Activated naive CD8-positive, alpha-beta T cell treated with anti-CD3 and anti-CD28 coated beads, Interleukin-2, amount 50 U/mL, for 24 hours (primary cell): Measurements from ENCODE around the gene BRIP1.

Experiments used
- ATAC-seq: fragments of 150-1000 bp; cut with Tn5 transposase; one replicate; pipeline ENCODE4 v1.10.0; 2021
- DNase-seq: peaks from one replicate; pipeline ENCODE4 v3.0.0; 2021
- H3K27ac Mint-ChIP-seq: one replicate; pipeline ENCODE4 v1.8.0; 2021; ENCODE audit warnings: mild to moderate bottlenecking, mixed read lengths
- H3K27me3 Mint-ChIP-seq: one replicate; pipeline ENCODE4 v1.8.0; 2021; ENCODE audit warnings: mixed read lengths
- H3K36me3 Mint-ChIP-seq: one replicate; pipeline ENCODE4 v1.8.0; 2021; ENCODE audit warnings: low read depth, mixed read lengths
- H3K4me1 Mint-ChIP-seq: one replicate; pipeline ENCODE4 v1.8.0; 2021; ENCODE audit warnings: mixed read lengths
- H3K4me3 Mint-ChIP-seq: one replicate; pipeline ENCODE4 v1.8.0; 2021; ENCODE audit warnings: mild to moderate bottlenecking, moderate library complexity, mixed read lengths
- H3K9me3 Mint-ChIP-seq: one replicate; pipeline ENCODE4 v1.8.0; 2021; ENCODE audit warnings: mixed read lengths

Gene BRIP1

GRCh38 chr17:61809816-61810392 lies 53.4 kb downstream of the BRIP1 start:
- no peak overlapping the region for H3K4me3 Mint-ChIP-seq
- H3K36me3 Mint-ChIP-seq = peaks cover 10% of the 10 kb centered on the region
- H3K27me3 Mint-ChIP-seq = no peaks in the 10 kb centered on the region
- DNase-seq = no peak
- ATAC-seq = no peak
- H3K4me1 Mint-ChIP-seq = peaks cover 3% of the 10 kb centered on the region
- no peak overlapping the region for H3K27ac Mint-ChIP-seq
- H3K9me3 Mint-ChIP-seq = no peaks in the 10 kb centered on the region

- H3K36me3 Mint-ChIP-seq = peaks cover 10% of the 10 kb centered on the region
- no peak for ATAC-seq
These were observed 54.9 kb downstream of the BRIP1 start for GRCh38 chr17:61808442-61808841.

GRCh38 chr17:61806936-61807335 lies 56.4 kb downstream of the BRIP1 start:
- Mint-ChIP-seq H3K4me1 (peaks cover 3% of the 10 kb centered on the region), H3K27me3 (no peaks in the 10 kb centered on the region), H3K27ac (no peak overlapping the region), H3K9me3 (no peaks in the 10 kb centered on the region), H3K4me3 (no peak overlapping the region), H3K36me3 (peaks cover 11% of the 10 kb centered on the region)
- ATAC-seq (no peak), DNase-seq (no peak)

More at GRCh38 chr17:61808442-61808841, 54.9 kb downstream of the BRIP1 start:
- DNase-seq = no peak
- Mint-ChIP-seq H3K4me3 (no peak overlapping the region), H3K27me3 (no peaks in the 10 kb centered on the region), H3K4me1 (peaks cover 3% of the 10 kb centered on the region), H3K9me3 (no peaks in the 10 kb centered on the region), H3K27ac (no peak overlapping the region)

GRCh38 chr17:61806081-61806828 lies 57.1 kb downstream of the BRIP1 start:
- H3K27me3 Mint-ChIP-seq = no peaks in the 10 kb centered on the region
- no peak overlapping the region for H3K27ac Mint-ChIP-seq
- no peak overlapping the region for H3K4me3 Mint-ChIP-seq
- no peaks in the 10 kb centered on the region for H3K9me3 Mint-ChIP-seq
- peaks cover 12% of the 10 kb centered on the region for H3K36me3 Mint-ChIP-seq
- peaks cover 3% of the 10 kb centered on the region for H3K4me1 Mint-ChIP-seq
- no peak for DNase-seq
- ATAC-seq = no peak

DNA sequence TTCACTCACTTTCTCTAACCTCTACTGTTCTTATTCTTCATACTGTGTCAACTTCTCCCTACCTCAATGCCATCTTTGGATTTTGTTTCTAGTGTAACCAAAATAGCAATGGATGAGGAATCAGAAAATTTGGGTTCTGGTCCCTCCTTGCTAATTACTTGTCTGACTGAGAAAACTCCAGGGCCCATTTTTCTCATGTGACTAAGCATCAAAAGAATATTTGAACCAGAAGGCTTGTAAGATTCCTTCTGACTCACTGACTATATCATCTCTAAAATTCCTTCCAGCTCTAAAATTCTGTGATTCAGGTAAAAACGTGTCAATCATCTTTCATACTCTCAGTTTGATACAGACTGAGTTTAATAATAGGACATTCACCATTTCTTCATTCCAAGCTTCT lies 57.9 kb downstream of the BRIP1 start:
- H3K4me1 Mint-ChIP-seq = peaks cover 3% of the 10 kb centered on the region

DNA sequence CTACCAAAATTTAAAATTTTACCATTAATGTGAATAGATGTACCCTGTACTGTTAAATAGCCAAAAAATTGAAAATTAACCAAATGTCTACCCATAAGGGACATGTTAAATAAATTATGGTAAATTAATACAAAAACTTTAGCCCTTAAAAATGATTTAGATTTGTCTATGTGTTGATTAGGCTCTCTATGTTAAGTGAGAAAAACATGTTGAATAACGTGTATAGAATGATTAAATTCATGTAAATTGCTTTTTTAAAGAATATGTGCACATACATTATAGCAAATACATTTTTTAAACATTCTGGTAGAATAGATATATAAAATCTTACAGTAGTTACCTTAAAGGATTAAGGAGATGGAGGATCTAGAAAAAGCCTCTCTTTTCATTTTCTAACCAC lies 59.5 kb downstream of the BRIP1 start:
- Mint-ChIP-seq H3K36me3 (peaks cover 9% of the 10 kb centered on the region), H3K27me3 (no peaks in the 10 kb centered on the region), H3K4me1 (peaks cover 3% of the 10 kb centered on the region), H3K9me3 (no peaks in the 10 kb centered on the region), H3K4me3 (no peak overlapping the region), H3K27ac (no peak overlapping the region)
- DNase-seq (no peak), ATAC-seq (no peak)

More for the DNA sequence above, 57.9 kb downstream of the BRIP1 start:
- no peak overlapping the region for H3K4me3 Mint-ChIP-seq
- peaks cover 9% of the 10 kb centered on the region for H3K36me3 Mint-ChIP-seq
- H3K9me3 Mint-ChIP-seq = no peaks in the 10 kb centered on the region
- ATAC-seq (no peak), DNase-seq (no peak)
- H3K27ac Mint-ChIP-seq = no peak overlapping the region
- no peaks in the 10 kb centered on the region for H3K27me3 Mint-ChIP-seq

DNA sequence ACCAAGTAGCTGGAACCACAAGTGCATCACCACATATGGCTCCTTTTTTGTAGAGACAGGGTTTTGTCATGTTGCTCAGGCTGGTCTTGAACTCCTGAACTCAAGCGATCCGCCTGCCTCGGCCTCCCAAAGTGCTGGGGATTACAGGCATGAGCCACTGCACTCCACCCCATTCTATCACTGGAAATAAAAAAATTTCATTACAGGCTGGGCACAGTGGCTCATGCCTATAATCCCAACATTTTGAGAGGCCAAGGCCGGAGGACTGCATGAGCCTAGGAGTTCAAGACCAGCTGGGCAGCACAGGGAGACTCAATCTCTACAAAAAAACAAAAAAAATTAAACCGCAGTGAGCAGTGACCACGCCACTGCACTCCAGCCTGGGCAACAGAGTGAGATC lies 60.1 kb downstream of the BRIP1 start:
- H3K36me3 Mint-ChIP-seq = peaks cover 6% of the 10 kb centered on the region
- H3K27me3 Mint-ChIP-seq = no peaks in the 10 kb centered on the region
- no peaks in the 10 kb centered on the region for H3K9me3 Mint-ChIP-seq
- DNase-seq (no peak), ATAC-seq (no peak)
- peaks cover 3% of the 10 kb centered on the region for H3K4me1 Mint-ChIP-seq
- no peak overlapping the region for H3K4me3 Mint-ChIP-seq
- H3K27ac Mint-ChIP-seq = no peak overlapping the region

GRCh38 chr17:61799812-61800484 lies 63.4 kb downstream of the BRIP1 start:
- peaks cover 23% of the 10 kb centered on the region for H3K36me3 Mint-ChIP-seq
- ATAC-seq (no peak), DNase-seq (no peak)
- H3K4me1 Mint-ChIP-seq = no peaks in the 10 kb centered on the region
- H3K9me3 Mint-ChIP-seq = no peaks in the 10 kb centered on the region
- no peak overlapping the region for H3K27ac Mint-ChIP-seq
- H3K4me3 Mint-ChIP-seq = no peak overlapping the region
- no peaks in the 10 kb centered on the region for H3K27me3 Mint-ChIP-seq

- H3K4me1 Mint-ChIP-seq = no peaks in the 10 kb centered on the region
- DNase-seq (no peak), ATAC-seq (no peak)
- H3K36me3 Mint-ChIP-seq = peaks cover 32% of the 10 kb centered on the region
- no peaks in the 10 kb centered on the region for H3K27me3 Mint-ChIP-seq
- no peak overlapping the region for H3K27ac Mint-ChIP-seq
- no peak overlapping the region for H3K4me3 Mint-ChIP-seq
- H3K9me3 Mint-ChIP-seq = no peaks in the 10 kb centered on the region
These were observed 66.0 kb downstream of the BRIP1 start for GRCh38 chr17:61797283-61797682.

GRCh38 chr17:61795546-61795945 lies 67.8 kb downstream of the BRIP1 start:
- H3K4me1 Mint-ChIP-seq = no peaks in the 10 kb centered on the region

DNA sequence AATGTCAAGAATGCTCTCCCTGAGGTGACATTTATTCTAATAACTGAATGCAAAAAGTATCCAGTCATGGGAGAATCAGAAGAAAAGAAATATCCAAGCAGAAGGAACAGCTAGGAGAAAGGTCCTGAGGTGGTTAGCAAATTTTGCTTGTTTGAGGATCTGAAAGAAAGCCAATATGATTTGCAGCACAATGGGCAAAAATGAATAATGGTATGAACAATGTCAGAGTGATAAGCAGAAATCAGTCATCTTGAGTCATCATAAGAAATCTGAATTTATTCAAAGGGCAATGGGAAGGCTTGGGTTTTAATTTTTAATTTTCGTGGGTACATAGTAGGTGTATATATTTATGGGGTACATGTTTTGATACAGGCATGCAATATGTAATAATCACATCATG lies 68.5 kb downstream of the BRIP1 start:
- Mint-ChIP-seq H3K4me1 (no peaks in the 10 kb centered on the region), H3K9me3 (no peaks in the 10 kb centered on the region), H3K27ac (no peak overlapping the region), H3K36me3 (peaks cover 37% of the 10 kb centered on the region), H3K27me3 (no peaks in the 10 kb centered on the region), H3K4me3 (no peak overlapping the region)
- DNase-seq (no peak), ATAC-seq (no peak)

More at GRCh38 chr17:61795546-61795945, 67.8 kb downstream of the BRIP1 start:
- DNase-seq = no peak
- H3K36me3 Mint-ChIP-seq = peaks cover 36% of the 10 kb centered on the region
- H3K4me3 Mint-ChIP-seq = no peak overlapping the region
- no peak for ATAC-seq
- no peaks in the 10 kb centered on the region for H3K27me3 Mint-ChIP-seq
- H3K9me3 Mint-ChIP-seq = no peaks in the 10 kb centered on the region
- no peak overlapping the region for H3K27ac Mint-ChIP-seq

- no peak overlapping the region for H3K4me3 Mint-ChIP-seq
- H3K4me1 Mint-ChIP-seq = no peaks in the 10 kb centered on the region
- ATAC-seq (no peak), DNase-seq (no peak)
- H3K36me3 Mint-ChIP-seq = peaks cover 39% of the 10 kb centered on the region
- no peaks in the 10 kb centered on the region for H3K27me3 Mint-ChIP-seq
- H3K27ac Mint-ChIP-seq = no peak overlapping the region
- H3K9me3 Mint-ChIP-seq = no peaks in the 10 kb centered on the region
These were observed 69.1 kb downstream of the BRIP1 start for GRCh38 chr17:61794242-61794641.

GRCh38 chr17:61793565-61793964 lies 69.8 kb downstream of the BRIP1 start:
- DNase-seq = no peak
- Mint-ChIP-seq H3K9me3 (no peaks in the 10 kb centered on the region), H3K36me3 (peaks cover 39% of the 10 kb centered on the region), H3K4me3 (no peak overlapping the region), H3K27me3 (no peaks in the 10 kb centered on the region), H3K4me1 (no peaks in the 10 kb centered on the region), H3K27ac (no peak overlapping the region)
- no peak for ATAC-seq

- ATAC-seq = no peak
- Mint-ChIP-seq H3K27me3 (no peaks in the 10 kb centered on the region), H3K9me3 (no peaks in the 10 kb centered on the region), H3K4me1 (peaks cover 3% of the 10 kb centered on the region), H3K27ac (no peak overlapping the region), H3K36me3 (peaks cover 19% of the 10 kb centered on the region), H3K4me3 (no peak overlapping the region)
- DNase-seq = no peak
These were observed 73.5 kb downstream of the BRIP1 start for GRCh38 chr17:61789872-61790271.

DNA sequence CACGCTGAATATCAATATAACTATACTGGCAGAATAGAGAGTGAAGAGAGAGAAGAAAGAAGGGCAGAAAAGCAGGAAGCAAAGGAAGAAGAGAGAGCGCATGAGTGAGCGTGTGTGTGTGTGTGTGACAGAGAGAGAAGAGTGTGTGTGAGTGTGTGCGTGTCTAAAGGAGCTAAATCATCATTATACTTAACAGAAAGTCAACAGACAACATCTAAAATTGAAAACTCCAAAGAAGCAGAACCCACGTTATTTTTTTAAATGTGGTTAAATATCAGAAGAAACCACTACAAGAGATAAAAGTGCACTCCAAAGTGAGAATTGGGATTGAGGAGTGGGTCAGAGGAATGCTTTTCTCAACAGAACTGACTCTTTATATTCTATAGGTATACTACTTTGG lies 77.2 kb downstream of the BRIP1 start:
- Mint-ChIP-seq H3K4me1 (peaks cover 3% of the 10 kb centered on the region), H3K27ac (no peak overlapping the region), H3K36me3 (peaks cover 7% of the 10 kb centered on the region), H3K9me3 (no peaks in the 10 kb centered on the region), H3K4me3 (no peak overlapping the region), H3K27me3 (no peaks in the 10 kb centered on the region)
- no peak for DNase-seq
- ATAC-seq = no peak
